T-helper 2 cell treated with Interferon-gamma antibody and Interleukin-4, amounts not matched to agents 100 ng/mL and 5 ng/mL, for 36 hours (primary cell): Measurements from ENCODE around the gene LMNTD2. TPM values are rescaled to one million over a fixed set of nuclear protein-coding genes. Genes with fewer than 3 reads are reported as not detected.

Experiments used
- intact Hi-C: fragments of 100-400 bp; cut with micrococcal nuclease; formaldehyde crosslinking; loops from one replicate; pipeline ENCODE4 v1.15.1; 2023
- total RNA-seq: library from RNA; stranded (reverse); gene quantifications from 2 replicates; pipeline ENCODE4 v1.2.3, GENCODE V29; 2022

LMNTD2 gene
- total RNA-seq, 1 donor from 2014 or later = 1.6 TPM

- intact Hi-C loops = no loop called here
These were observed 27.4 kb upstream of the LMNTD2 start for GRCh38 chr11:587978-588380.

DNA sequence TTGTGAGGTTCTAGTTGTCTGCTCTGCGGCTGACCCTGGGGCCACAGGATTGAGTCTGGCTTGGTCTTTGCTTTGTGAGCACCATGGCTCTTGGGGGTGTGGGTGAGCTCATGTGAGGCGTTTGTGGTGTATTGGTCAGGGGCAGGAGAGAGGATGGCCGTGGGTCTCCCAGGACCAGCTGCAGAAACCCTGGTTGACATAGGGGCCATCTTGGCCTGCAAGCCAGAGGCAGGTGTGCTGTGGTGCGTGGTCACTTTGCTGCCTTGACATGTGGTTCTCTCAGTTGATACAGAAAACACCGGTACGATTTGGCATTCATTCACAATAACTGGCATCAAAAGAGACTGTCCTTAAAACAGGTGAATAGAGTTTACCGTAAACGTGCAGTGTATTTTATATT lies 27.0 kb upstream of the LMNTD2 start:
- intact Hi-C loops = no loop called here

DNA sequence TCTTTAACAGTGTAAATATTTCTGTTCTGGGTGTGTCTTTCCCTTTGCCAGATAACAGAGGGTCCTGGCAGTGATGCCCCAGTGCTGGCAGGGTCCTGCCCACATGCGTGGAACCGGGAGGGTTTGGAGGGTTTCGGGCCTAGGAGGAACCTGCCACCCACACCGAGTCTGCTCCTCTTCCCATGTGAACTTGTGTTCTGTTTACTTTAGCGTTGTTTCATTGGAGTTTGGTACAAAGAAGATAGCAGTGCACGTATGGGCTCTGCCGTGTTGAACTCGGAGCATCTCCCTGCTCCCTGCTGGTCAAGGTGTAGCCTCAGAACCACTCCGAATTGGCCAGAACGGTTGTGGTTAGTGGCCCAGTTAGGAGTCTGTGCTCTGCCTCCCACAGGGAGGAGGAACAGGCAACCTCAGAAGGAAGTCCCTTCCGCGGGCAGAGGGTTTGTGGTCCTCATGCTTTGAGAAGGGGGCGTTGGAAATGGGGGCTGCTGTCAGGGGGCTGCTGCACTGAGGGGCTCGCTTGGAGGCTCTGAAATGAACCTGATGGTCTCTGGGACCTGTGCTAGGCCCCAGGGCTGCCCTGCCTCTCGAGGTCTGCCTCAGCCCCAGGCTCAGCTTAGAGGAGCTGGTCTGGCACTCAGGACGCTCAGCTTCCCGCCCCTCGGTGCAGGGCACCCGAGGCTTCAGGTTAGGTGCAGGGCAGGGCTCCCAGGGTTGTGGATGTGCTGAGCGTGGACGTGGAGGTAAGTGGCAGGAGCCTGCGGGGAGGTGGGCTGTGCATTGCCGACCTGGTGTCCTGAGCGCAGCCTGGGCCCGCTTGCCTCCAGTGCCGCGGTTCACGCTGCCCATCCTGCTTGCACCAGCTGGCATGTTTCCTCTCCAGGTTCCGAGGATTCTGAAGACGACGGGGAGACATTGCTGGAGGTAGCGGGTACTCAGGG lies 26.1 kb upstream of the LMNTD2 start:
- intact Hi-C loops = no loop called here

DNA sequence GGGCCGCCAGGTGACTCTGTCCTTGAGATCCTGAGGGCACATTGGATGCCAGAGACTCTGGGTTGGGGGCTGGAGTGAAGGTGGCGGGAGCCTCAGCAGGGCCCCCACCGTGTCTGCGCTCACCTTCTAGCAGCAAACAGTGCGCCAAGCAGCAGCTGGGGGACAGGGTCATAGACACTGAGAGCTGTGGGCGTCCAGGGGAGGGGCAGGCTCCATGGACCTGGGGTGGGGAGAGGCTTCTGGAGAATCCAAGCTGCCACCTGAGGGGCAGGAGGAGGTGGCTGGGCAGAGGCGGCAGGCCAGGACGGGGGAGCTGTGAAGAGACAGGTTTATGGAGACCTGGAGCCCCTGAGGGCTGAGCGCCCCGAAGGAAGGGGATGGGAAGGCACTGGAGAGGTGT lies 23.7 kb upstream of the LMNTD2 start:
- intact Hi-C loops = no loop called here

GRCh38 chr11:581752-582151 lies 21.2 kb upstream of the LMNTD2 start:
- intact Hi-C loops = no loop called here

- intact Hi-C loops = no loop called here
These were observed 20.8 kb upstream of the LMNTD2 start for GRCh38 chr11:581342-581741.

GRCh38 chr11:579830-580601 lies 19.5 kb upstream of the LMNTD2 start:
- intact Hi-C loops = loop anchor here (5.0 kb wide), 1 partner anchor 217 kb away; the partner anchor contains the start of gene SLC25A22

GRCh38 chr11:578276-579035 lies 17.9 kb upstream of the LMNTD2 start:
- intact Hi-C loops = loop anchor here (5.0 kb wide), 1 partner anchor 219 kb away; the partner anchor contains the start of gene SLC25A22

GRCh38 chr11:577611-577894 lies 17.0 kb upstream of the LMNTD2 start:
- intact Hi-C loops = loop anchor here (5.0 kb wide), 1 partner anchor 220 kb away; the partner anchor contains the start of gene SLC25A22

DNA sequence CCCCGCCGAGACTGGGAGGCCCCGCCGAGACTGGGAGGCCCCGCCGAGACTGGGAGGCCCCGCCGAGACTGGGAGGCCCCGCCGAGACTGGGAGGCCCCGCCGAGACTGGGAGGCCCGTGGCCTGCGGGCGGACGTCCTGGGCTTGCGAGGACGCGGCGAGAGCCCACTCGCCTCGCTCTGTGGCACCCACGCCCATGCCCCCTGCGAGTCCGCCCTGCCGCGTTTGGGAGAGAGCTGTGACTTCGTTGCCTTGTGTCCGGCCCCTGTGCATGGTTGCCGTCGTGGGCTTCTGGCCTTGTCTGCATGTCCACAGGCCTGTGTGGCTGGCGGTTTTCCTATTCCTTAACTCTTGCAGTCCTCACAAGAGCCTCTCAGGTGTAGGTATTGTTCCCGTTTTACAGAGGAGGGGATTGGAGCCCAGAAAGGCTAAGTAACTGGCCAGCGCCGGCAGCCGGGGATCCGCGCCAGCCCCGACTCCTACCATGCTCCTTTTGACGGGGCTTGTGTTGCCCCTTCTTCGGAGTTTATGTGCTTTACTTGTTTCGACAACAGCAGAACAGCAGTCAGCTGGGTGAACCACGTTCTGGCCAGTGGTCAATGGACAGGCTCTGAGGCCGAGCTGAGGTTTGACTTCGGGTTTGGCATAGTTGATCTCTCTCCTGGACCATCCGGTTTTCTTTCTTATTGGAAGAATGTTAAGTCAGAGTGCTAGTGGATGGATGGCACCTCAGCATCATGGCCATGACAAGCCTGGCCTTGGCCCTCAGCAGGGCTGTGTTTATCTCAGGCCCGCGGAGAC lies 16.5 kb upstream of the LMNTD2 start:
- intact Hi-C loops = loop anchor here (5.0 kb wide), 1 partner anchor 220 kb away; the partner anchor contains the start of gene SLC25A22

DNA sequence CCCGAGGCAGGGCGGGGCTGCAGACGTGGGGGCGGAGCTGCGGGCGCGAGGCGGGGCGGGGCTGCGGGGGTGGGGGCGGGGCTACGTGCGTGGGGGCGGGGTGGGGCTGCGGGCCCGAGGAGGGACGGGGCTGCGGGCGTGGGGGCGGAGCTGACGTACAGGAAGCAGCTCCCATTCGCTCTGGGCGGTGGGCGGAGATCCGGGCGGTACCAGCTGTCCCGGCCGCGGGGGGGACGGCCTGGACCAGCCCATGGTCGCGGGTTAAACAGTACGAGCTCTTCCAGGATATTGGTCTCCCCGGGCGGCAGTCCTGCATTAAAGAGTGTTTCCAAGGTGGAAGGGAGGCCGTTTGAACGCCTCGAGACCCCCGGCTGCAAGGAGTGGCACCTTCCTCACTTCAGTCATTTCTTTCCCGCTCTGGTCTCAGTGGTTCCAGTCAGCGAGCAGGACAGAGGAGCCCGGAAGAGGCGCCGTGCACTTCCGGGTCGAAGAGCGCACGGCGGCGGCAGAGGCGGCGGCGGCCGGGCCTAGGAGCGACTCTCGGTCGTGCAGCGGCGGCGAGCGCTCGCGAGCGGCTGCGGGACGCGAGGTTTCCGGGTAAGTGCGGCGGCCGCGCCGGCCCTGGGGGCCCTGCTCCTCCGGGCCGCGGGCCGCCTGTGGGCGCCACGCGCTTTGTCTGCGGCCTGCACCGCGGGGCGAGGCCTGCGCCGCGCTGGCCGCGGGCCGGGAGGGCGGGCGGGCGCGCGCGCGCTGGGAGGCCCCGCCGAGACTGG lies 15.6 kb upstream of the LMNTD2 start, which contains the start of gene PHRF1:
PHRF1 (plus strand) TSS at position 475 of the 773 bp plus-strand sequence. CDS start 5,043 bp downstream, outside the sequence.
- intact Hi-C loops = loop anchor here (2.0 to 5.0 kb wide), 2 partner anchors 15 to 221 kb away; partner anchors contain the start of genes LMNTD2, RASSF7 and SLC25A22

- intact Hi-C loops = loop anchor here (2.0 to 5.0 kb wide), 2 partner anchors 15 to 222 kb away; partner anchors contain the start of genes LMNTD2, RASSF7 and SLC25A22
These were observed 14.9 kb upstream of the LMNTD2 start for GRCh38 chr11:575313-575995.

GRCh38 chr11:574632-575312 lies 14.2 kb upstream of the LMNTD2 start:
- intact Hi-C loops = loop anchor here (2.0 to 5.0 kb wide), 2 partner anchors 14 to 223 kb away; partner anchors contain the start of genes LMNTD2, RASSF7 and SLC25A22

DNA sequence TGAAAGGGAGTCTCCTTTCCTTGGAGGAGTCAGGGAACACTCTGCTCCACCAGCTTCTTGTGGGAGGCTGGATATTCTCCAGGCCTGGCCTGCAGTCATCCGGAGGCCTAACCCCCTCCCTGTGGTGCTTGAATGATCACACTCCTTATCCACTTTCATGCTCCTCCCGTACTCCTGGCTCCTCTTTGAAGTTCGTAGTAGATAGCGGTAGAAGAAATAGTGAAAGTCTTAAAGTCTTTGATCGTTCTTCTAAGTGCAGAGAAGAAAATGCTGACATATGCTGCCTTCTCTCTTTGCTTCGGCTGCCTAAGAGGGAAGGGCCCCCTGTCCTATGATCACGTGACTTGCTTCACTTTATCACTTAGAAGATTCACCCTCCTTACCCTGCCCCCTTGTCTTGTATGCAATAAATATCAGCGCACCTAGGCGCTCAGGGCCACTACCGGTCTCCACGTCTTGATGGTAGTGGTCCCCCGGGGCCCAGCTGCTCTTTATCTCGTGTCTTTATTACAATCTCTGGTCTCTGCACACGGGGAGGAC lies 13.6 kb upstream of the LMNTD2 start:
- intact Hi-C loops = loop anchor here (2.0 kb wide), 1 partner anchor 13 kb away; the partner anchor contains the start of genes LMNTD2 and RASSF7

- intact Hi-C loops = no loop called here
These were observed 12.7 kb upstream of the LMNTD2 start for GRCh38 chr11:573146-573759.

DNA sequence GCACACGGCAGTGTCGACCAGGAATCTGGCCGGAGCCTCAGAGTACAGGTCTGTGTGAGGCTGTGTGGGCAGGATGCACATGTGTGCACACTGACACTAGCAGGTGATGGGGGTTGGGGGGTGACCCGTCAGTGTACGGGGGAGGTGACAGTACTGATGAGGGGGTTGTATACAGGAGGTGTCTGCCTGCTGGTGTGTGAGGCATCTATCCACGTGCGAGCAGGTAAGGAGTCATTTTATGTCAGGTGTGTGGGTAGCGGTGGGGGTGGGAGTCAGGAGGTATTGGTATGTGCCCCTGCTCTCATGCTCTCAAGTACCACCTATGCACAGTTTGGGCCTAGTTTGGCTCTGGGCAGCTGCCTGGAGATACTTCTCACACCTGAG lies 11.3 kb upstream of the LMNTD2 start:
- intact Hi-C loops = no loop called here

GRCh38 chr11:569158-569885 lies 8.8 kb upstream of the LMNTD2 start:
- intact Hi-C loops = loop anchor here (2.0 kb wide), 2 partner anchors 33 to 63 kb away; partner anchors contain the start of genes LRRC56 and RNH1
